HuH-7 (cell line): ENCODE measurements around the gene MYOM1.

ENCODE experiments used
- DNase-seq: peaks from one replicate; pipeline ENCODE4 v3.0.0; 2011; ENCODE audit warnings: low spot score

The MYOM1 gene

DNA sequence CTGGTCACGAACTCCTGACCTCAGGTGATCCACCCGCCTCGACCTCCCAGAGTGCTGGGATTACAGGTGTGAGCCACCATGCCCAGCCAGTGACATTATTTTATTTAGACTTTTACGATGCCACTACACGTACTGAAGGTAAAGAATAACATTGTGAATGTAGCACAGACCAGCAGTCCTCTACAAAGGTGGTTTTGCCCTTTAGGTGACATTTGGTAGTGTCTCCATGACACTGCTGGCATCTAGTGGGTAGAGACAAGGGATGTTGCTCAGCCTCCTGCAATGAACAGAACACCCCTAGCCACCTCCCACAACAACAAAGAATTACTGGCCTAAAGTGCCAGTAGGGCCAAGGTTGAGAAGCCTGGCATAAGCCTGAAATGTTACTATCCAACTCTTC, 69.5 kb downstream of the MYOM1 start:
- DNase-seq = no peak

DNA sequence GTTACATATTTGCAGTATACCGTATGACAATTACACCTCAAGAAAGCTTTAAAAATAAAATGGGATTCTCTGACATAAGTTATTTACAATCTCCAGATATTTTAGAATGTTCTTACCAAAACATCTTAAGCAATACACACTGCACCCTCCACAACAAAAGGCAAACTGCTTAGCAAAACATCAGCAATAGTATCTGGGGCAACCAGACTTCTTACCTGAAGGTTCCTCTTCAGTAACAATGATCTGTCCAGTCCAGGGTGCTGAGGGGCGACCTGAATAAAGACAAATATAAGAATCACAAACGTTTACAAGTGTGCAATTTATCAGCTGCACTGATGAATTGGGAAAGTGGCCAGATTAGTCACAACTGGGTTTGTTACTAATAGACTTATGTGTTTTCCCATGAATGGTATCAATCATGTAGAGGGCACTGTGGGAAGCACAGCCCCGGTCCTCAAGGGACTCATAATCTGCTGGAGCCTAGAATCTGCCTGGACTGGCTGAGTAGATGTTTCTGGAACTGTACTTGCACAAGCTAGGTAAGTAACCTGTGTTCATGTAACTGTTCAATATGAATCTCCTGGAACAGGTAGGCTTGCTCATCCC, 70.7 kb downstream of the MYOM1 start:
- no peak for DNase-seq

DNA sequence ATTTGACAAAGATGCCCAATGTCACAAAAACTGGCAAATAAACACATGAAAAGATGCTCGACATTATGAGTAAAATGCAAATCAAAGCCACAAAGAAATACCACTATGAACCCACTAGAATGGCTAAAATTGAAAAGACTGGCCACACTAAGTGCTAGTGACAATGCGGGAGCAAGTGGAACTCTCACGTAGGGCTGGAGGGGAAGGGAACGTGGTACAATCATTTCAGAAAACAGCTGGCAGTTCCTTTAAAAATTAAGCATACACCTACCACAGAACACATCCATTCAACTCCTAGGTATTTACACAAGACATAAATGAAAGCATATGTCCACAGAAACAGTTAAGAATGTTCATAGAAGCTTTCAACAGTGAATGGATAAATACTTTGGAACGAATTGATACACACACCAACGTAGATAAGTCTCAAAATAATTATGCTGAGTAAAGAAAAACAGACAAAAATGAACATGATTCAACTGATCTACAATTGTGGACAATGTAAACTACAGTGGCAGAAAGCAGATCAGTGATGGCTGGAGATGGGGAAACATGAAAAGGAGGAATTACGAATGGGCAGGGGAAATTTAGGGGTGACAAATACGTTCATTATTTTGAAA, 71.7 kb downstream of the MYOM1 start:
- no peak for DNase-seq

DNA sequence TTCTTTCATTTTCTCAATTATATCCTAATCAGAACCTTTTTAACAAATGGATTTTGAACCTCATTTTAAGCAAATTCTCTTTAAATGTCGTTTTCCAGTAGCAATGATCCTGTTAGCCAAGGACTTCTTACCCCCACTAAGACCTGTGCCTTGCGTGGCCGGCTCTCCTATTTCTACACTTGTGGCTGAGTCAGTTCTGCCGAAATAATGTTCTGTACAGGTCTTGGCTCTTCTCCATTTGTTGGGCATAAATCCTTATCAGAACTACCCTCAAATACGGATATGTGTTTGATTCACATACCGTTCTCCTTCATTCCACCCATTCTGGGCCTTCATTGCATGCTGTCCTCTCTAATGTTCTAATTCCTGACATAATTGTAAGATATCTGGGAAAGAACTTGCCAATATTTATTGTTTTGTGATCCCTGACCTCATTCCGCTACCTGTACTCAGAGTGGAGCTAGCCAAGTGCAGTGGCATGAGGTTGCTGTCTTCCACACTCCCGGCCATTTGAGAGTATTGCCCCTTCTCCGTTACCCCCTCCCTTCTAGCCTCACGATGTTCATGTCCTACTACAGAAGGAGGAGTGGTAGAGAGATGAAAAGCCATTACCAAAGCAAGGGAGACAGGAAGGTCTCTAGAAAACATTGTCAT, 78.7 kb downstream of the MYOM1 start:
- DNase-seq = no peak

DNA sequence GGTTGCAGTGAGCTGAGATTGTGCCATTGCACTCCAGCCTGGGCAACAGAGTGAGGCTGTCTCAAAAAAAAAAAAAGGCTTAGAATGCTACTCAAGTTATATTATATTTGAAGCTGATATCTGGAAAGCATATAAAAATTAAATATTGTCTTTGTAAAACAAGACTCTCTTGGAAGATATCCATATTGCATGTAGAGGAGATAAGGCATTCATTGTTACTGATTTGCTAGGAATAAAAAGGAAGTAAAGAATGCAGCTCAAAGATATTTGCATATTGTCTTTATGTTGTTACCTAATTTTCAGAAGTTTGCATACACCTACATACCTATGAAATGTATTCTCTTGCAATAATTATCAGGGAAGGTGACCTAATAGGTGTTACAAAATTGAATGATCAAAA, 79.4 kb downstream of the MYOM1 start:
- DNase-seq = no peak

DNA sequence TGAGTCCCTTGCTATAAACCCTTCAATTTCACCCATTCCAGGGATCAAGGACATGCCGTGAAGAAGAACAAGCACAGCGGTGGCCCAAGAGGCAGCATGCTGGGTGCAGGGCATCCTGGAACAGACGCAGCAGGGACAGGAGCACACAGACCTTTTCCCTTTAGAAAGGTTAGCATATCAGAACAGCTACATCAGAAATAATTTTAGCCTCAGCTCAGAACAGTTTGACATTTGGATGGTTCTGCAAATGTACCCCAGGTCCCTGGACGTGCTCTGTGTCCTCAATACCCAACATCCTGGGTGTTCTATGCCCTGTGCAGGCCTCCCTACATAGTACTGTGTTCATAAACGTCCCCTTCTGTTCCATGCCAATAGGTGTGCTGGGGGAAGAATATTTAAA, 80.4 kb downstream of the MYOM1 start:
- DNase-seq = no peak

DNA sequence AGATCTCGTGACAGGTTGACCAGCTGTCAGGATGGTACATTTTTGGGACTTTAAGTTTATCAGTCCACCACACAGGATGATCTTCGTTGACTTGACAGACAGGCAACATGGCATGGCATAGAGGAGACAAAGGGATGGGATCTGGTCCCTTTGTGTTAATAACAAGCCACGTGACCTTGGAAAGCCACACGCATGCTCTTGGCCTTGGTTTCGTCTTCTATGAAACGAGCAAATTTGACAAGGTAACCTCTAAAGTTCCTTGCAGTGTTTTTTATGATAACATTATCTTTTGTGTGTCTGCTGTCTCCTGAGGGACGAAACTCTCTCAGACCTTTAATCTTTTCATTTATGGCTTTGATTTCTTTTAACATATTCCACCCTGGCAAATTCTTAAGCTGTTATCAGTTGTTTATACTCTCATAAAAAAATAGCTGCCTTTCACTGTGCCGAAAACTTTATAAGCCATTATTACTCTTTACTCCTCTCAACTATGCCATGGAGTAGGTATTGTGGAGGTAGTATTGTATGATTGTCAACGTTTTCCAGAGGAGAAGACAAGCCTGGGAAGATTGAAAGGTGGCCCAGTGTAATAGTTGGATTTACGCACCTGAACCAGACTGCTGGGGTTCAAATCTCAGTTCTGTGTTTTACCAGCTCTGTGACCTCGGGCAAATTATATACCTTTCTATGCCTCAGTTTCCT, 81.3 kb downstream of the MYOM1 start:
- DNase-seq = no peak

DNA sequence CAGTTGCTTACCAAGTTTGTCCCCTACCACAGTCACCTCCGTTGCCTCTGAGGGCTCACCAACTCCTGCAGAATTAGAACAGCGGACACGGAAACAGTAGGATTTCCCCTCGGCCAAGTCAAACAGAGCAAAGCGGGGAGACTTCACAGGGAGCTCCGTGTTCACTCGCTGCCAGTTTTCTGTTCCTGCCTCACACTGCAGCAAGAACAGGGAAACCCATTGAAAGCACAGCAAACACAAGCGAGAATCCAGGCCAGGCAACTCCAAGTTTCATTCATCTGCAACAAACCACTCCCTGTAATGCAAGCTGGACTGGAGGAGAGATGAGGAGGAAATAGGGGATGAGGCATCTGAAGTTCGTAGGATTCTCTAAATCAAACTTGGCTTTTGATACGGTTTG, 84.2 kb downstream of the MYOM1 start:
- DNase-seq = no peak

DNA sequence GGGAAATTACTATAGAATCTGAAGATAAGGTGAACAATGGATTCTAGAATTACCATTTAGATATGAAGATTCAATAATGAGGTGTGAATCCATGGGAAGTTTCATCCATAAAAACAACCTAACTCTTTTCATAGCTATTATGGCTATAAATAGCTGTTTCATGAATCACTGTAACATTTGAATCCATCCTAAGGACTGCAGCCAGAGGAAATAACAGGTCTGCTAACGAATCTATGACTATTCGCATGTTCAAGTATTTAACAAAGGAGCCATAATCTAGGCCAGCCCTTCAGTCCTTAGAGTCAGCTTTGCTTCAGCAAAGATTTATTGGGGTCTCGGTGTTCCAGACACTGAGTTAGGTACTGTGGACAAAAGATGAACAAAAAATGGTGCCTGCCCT, 87.1 kb downstream of the MYOM1 start:
- no peak for DNase-seq

DNA sequence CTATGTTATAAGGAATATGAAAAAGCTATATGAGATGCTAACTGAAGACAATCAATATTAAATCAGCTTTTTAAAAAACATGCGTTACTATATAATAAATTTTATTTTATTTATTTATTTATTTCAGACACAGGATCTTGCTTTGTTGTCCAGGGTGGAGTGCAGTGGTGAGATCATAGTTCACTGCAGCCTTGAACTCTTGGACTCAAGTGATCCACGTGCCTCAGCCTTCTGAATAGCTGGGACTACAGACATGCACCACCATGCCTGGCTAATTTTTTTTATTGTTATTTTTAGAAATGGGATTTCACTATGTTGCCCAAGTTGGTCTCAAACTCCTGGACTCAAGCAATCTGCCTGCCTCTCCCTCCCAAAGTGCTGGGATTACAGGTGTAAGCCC, 89.4 kb downstream of the MYOM1 start:
- no peak for DNase-seq

DNA sequence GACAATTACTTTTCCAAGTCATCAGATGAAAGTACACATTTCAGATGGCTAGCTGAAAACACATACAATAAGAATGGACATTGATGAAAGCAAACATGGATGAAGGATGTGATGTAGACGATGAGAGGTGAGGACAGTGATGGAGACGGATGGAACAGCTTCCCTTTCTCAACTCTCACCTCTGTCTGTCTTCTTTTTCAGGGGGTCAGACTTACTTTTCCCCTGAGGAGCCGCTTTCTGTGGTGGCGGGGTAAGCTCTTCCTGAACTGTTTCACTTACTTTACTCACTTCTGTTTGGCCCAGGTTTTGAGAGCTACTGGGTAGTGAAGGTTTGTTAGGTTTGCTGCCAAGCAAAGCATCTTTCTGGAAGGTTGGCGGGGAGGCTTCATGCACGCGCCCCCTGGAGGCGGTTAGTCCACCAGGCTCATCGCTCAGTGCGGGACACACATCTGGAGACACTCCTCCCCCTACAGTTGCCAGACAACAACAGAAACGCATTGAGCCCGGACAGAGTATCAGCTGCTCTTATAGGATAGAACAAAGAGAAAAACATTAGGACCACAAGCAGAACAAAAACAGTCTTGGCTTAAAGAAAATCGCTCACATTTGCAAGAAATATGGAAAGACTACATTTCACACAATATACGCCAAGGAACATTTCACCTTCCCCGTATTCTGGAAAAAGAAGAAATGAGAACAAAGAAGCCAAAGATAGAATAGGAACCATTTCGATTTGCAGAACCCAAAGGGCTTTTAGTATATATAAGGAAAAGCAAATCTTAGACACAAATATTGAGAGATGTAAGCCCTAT, 90.5 kb downstream of the MYOM1 start:
- peak; percentile 83 for DNase-seq

DNA sequence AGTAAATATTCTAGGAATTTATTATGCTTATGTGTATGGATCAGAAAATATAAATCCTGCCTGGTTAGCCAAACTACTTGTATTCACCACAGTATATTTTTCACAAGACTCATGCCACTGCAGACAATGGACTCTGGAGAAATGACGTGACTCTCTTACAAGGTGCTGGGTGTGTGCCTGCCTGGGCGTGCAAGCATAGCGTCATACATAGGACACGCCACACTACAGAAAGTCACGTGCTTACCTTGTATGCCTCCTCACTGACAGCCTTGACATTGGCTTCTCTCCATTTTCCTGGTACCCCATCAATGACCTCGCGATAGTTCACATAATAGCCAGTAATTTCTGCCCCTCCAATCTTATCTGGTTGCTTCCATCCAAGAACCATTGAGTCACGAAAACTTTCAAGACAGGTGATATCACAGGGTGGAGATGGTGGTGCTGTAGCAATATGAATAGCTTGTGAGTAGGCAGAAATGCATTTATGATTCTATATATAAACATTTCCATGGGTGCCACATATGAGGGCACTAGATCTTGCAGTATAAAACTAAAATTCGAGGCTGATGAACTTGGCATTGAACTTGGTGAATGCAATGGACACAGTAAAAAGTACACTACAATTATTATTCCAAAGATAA, 93.2 kb downstream of the MYOM1 start:
- no peak for DNase-seq

DNA sequence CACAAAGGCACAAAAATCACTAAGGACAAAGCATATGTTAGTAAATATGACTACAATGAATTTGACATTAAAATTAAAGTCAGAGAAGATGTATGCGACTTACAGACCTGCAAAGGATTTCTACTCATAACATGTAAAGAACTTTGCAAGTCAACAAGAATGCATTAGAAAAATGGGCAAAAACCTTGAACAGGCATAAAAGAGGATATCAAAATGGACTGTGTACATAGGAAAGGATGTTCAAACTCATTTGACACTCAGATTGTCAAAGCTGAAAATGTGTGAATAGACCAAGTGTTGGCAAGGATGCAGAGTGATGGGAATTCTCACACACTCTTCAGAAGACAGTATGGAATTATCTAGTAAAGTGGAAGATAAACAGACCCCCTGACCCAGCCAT, 94.9 kb downstream of the MYOM1 start:
- DNase-seq = no peak

DNA sequence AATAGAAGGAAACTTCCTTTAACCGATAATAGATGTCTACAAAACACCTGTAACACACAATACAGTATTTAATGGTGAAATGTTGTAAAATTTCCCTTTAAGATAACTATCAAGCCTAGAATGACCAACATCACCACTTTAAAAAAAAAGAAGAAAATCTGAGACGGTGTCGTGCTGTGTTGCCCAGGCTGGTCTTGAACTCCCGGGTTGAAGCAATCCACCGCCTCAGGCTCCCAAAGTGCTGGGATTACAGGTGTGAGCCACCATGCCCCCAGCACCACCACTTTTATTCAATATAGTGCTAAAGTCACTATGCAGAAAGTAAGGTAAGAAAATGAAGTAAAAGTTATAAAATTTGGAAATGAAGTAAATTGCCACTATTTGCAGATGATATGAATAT, 96.9 kb downstream of the MYOM1 start:
- no peak for DNase-seq

DNA sequence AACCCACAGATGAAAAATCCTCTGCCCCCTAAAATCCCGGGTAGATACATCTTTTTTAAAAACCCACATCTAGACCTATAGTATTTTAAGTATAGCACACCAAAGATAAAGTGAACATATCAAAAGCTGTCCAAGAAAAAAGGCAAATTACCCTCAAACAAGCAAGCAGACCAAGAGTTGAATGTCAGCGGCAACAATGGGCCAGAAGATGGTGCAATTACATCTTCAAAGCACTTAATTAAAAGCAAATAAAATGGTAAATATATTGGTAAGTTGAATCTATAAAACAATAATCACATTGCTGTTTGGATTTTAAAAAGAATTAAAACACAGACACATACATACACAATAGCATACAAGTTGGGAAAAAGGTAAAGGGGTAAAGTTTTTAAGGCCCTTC, 98.5 kb downstream of the MYOM1 start:
- DNase-seq = no peak

DNA sequence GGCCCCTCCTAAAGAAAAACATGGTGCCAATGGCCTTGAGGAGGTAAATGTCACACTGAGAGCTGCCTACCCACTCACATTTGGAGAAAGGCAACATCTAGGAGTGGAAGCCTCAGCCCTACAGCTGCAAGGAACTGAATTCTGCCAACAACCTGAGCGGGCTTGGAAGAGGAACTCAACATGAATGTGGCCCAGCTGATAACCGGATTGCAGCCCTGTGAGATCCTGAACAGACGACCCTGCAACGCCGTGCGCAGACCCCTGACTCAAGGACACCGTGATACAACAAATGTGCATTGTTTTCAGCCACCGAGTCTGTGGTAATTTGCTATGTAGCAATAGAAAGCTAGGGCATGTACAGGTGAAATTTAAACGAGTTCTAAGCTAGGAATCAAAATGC, 99.4 kb downstream of the MYOM1 start:
- no peak for DNase-seq

DNA sequence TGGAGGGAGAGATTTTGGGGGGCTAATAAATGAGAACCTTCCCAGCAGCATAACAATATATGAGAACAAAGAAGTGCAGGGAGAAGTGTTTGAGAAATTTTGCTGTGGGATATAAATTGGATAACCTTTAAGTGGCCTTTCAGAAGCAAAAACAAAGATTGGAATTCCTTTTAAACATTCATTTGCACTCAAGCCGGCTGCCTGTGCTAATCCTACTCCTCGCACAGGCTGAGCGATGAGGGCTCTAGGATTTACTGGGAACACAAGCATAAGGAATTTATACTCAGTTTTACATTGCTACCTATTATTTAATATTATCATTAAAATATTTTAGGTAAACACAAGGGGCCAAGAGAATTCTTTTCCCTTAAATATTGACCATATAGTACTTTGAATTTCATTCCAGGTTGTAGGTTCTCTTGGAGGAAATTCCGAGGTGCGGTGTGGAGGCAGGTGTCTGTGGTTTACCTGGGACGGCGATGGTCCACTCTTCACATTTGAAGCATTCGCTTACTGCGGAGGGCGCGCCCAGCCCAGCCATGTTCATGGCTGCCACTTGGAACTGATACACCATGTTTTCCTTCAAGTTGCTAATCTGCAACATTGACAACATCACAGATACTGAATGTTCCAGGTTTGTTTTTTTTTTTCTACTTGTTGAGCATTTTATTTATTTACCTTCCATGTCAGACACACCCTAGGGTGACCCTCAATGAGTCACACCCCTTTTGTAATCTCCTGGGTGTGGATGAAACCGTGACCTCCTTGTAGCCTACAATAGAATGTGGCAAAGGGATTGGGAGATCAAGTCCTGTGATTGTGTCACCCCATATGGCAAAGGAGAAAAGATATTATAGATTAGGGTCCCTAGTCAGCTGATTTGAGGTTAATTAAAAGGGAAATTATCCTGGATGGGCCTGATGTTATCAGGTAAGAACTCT, 100.1 kb downstream of the MYOM1 start:
- DNase-seq = no peak

DNA sequence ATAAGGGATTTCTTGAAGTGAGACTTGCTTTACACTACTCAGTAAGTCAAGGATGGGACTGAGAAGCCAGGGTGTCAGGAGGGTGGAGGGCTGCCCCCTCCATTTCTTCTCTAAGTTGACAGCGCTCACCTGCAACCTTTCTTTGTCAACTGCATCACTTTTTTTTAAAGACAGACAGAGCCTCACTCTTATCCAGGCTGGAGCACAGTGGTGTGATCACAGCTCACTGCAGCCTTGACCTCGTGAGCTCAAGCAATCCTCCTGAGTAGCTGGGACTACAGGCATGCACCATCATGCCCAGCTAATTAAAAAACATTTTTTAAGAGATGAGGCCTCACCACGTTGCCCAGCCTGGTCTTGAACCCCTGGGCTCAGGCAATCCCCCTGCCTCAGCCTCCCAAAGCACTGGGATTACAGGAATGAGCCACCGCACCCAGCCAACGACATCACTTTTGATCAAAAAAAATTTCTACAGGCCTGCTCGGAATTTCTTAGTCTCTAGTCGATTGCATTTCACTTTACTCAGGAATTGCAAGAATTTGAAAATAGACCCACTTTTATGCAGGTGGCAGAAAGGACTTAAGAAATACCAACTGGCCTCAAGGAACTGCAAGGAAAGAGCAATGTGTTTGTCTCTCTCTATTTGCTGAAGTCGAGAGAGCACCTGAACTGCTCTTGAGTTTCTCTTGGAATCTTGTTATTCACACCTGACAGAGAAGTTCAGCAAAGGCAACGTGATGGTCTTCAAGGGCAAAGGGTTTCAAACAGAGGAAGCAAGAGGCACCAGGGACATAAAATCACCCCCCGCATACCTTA, 101.4 kb downstream of the MYOM1 start:
- no peak for DNase-seq

DNA sequence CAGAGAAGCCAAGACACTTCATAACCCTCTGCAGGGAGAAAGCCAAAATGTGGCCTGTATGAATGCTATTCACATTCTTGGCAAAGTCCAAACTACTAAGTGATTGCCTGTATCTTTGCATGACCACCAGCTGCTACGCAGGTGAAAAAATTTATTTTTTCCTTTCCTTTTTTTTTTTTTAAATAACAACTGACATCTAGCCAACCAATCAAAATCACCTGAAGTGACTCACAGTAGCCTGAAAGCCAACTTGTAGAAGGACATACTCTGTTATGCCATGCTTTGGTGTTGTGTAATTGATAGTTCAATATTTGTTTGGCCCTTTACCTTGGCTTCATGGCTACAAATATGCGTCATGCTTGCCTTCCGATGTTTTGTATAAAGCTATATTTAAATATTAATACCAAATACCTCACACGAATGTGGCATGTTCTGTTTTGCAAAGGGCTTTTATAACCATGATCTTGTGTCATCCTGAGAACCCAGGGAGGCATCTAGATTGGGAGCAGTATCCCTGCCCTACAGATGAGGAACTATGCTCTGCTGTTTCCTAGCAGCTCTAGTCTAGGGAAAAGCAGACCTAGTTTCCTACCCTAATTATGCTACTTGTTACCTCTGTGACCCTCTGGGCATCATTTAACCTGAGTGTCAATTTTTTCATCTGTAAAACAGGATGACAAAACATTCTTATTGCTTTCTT, 102.1 kb downstream of the MYOM1 start:
- peak; percentile 23 for DNase-seq
